ENCODE data around the gene CTPS1.

CTPS1 gene

DNA sequence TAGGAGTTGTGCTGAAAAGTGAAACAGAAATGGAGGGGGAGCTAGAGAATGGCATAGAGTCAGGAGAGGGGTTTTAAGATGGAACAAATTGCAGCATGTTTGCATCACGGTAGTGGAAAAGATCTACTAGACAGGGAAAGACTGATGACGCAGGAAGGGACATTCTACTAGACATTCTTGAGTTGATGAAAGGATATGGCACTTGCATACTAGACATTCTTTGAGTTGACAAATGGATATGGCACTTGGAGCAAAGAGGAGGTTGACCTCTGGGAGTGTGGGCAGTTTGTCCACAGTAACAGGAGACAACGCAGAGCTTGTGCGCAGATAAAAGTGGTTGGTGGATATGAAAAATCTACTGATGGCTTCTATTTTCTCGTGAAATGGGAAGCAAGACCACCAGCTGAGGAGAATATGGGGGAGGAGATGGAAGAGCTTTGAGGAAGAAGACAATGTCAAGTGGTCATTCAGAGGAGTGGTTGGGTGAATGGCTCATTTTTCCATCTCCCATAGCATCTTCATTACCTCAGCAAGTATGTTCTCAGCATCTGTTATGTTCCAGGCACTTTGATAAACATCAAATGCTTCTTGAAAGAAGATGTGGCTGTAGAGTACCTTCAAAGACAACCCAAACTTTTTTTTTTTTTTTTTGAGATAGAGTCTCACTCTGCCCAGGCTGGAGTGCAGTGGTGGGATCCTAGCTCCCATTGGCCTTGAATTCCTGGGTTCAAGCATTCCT, 2.4 kb upstream of the CTPS1 start:
- Histone ChIP-seq H3K36me3 (ENCODE audit: control insufficient read depth, insufficient read depth, low read length) (no peaks in the 10 kb centered on the region), H3K4me1 (ENCODE audit: control insufficient read depth, insufficient read depth, low read length) (peaks cover 17% of the 10 kb centered on the region), H3K9ac (ENCODE audit: low read length) (no peak overlapping the region), H3K27ac (ENCODE audit: low read depth, low read length) (no peak overlapping the region), H3K27me3 (ENCODE audit: control insufficient read depth, insufficient read depth, low read length) (no peaks in the 10 kb centered on the region), H3K4me3 (ENCODE audit: low read length) (no peak overlapping the region)

GRCh38 chr1:40977716-40978115, 1.8 kb upstream of the CTPS1 start:
- Histone ChIP-seq H3K36me3 (ENCODE audit: control insufficient read depth, insufficient read depth, low read length) (no peaks in the 10 kb centered on the region), H3K4me1 (ENCODE audit: control insufficient read depth, insufficient read depth, low read length) (peaks cover 20% of the 10 kb centered on the region), H3K27me3 (ENCODE audit: control insufficient read depth, insufficient read depth, low read length) (no peaks in the 10 kb centered on the region), H3K4me3 (ENCODE audit: low read length) (no peak overlapping the region), H3K9ac (ENCODE audit: low read length) (no peak overlapping the region), H3K27ac (ENCODE audit: low read depth, low read length) (no peak overlapping the region)

DNA sequence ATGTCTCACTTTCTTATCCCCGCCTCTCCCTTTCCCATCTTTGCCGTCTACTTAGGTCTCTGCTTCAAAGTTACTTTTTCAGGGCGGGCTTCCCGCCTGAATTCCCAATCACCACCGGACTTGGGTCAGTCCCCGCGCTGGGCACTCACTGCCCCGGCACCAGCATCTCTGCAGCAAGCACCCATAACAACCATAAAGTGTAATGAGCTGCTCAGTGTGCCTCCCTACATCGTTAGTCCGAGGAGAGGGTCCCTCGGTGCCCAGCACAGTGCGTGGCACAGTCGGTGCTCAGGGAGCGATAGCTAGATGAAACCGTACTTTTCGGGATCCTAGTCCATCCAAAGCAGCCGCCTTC, 633 bp upstream of the CTPS1 start:
- Histone ChIP-seq H3K27me3 (ENCODE audit: control insufficient read depth, insufficient read depth, low read length) (no peaks in the 10 kb centered on the region), H3K4me3 (ENCODE audit: low read length) (peak overlapping the region; percentile 97), H3K9ac (ENCODE audit: low read length) (no peak overlapping the region), H3K36me3 (ENCODE audit: control insufficient read depth, insufficient read depth, low read length) (no peaks in the 10 kb centered on the region), H3K27ac (ENCODE audit: low read depth, low read length) (peak overlapping the region; percentile 98), H3K4me1 (ENCODE audit: control insufficient read depth, insufficient read depth, low read length) (peaks cover 26% of the 10 kb centered on the region)

- Histone ChIP-seq H3K27me3 (ENCODE audit: control insufficient read depth, insufficient read depth, low read length) (no peaks in the 10 kb centered on the region), H3K4me1 (ENCODE audit: control insufficient read depth, insufficient read depth, low read length) (peaks cover 33% of the 10 kb centered on the region), H3K9ac (ENCODE audit: low read length) (no peak overlapping the region), H3K36me3 (ENCODE audit: control insufficient read depth, insufficient read depth, low read length) (no peaks in the 10 kb centered on the region), H3K27ac (ENCODE audit: low read depth, low read length) (peak overlapping the region; percentile 98), H3K4me3 (ENCODE audit: low read length) (peak overlapping the region; percentile 60)
These were observed 564 bp downstream of the CTPS1 start for GRCh38 chr1:40980068-40980452.

GRCh38 chr1:40980453-40981121, 1.1 kb downstream of the CTPS1 start:
- Histone ChIP-seq H3K4me3 (ENCODE audit: low read length) (peak overlapping the region; percentile 60), H3K9ac (ENCODE audit: low read length) (no peak overlapping the region), H3K27me3 (ENCODE audit: control insufficient read depth, insufficient read depth, low read length) (no peaks in the 10 kb centered on the region), H3K4me1 (ENCODE audit: control insufficient read depth, insufficient read depth, low read length) (peaks cover 38% of the 10 kb centered on the region), H3K36me3 (ENCODE audit: control insufficient read depth, insufficient read depth, low read length) (no peaks in the 10 kb centered on the region), H3K27ac (ENCODE audit: low read depth, low read length) (peak overlapping the region; percentile 98)

- Histone ChIP-seq H3K4me3 (ENCODE audit: low read length) (peak overlapping the region; percentile 60), H3K27me3 (ENCODE audit: control insufficient read depth, insufficient read depth, low read length) (no peaks in the 10 kb centered on the region), H3K4me1 (ENCODE audit: control insufficient read depth, insufficient read depth, low read length) (peaks cover 48% of the 10 kb centered on the region), H3K36me3 (ENCODE audit: control insufficient read depth, insufficient read depth, low read length) (no peaks in the 10 kb centered on the region), H3K27ac (ENCODE audit: low read depth, low read length) (peak overlapping the region; percentile 98), H3K9ac (ENCODE audit: low read length) (no peak overlapping the region)
These were observed 2.4 kb downstream of the CTPS1 start for GRCh38 chr1:40981691-40982448.

DNA sequence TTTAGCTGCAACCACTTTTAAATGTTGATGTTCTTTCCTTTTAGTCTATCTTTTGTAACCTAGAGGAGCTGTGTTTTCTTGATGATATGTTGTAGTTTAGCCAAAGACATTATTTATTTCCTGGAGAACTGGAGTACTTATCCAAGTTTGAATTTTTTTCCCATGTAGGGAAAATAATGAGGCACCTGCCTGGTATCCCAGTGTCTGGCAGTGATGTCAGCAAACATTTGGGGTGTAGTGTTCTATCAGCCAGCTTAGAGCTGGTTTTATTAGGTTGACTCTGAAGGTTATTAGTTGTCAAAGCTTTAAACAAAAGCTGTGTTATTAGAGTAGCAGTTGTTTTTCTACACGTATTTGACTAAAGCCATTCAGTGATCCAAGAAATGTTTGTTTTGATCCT, 3.2 kb downstream of the CTPS1 start:
- Histone ChIP-seq H3K36me3 (ENCODE audit: control insufficient read depth, insufficient read depth, low read length) (no peaks in the 10 kb centered on the region), H3K9ac (ENCODE audit: low read length) (no peak overlapping the region), H3K27me3 (ENCODE audit: control insufficient read depth, insufficient read depth, low read length) (no peaks in the 10 kb centered on the region), H3K27ac (ENCODE audit: low read depth, low read length) (peak overlapping the region; percentile 98), H3K4me1 (ENCODE audit: control insufficient read depth, insufficient read depth, low read length) (peaks cover 54% of the 10 kb centered on the region), H3K4me3 (ENCODE audit: low read length) (no peak overlapping the region)

GRCh38 chr1:40983286-40983685, 3.8 kb downstream of the CTPS1 start:
- Histone ChIP-seq H3K27ac (ENCODE audit: low read depth, low read length) (peak overlapping the region; percentile 98), H3K4me3 (ENCODE audit: low read length) (no peak overlapping the region), H3K27me3 (ENCODE audit: control insufficient read depth, insufficient read depth, low read length) (no peaks in the 10 kb centered on the region), H3K4me1 (ENCODE audit: control insufficient read depth, insufficient read depth, low read length) (peaks cover 54% of the 10 kb centered on the region), H3K36me3 (ENCODE audit: control insufficient read depth, insufficient read depth, low read length) (peaks cover under 1% of the 10 kb centered on the region), H3K9ac (ENCODE audit: low read length) (no peak overlapping the region)

DNA sequence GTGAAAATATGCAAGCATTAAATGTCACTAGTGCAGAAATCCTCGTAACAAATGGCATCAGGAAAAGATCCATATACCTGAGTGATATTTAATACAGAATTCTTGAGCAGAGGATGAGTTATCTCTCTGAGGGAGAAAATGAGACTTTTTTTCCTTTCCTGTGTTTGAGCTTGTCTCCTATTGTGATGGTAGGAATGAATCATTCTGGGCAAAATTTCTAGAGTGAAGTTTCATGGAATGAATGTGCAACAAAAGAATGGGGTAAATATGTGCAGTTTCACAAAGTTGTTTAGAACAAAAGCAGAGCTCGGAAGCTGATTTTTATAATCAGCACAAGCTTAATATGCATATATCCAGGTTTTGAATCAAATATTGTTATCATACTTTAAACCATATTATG, 4.6 kb downstream of the CTPS1 start:
- H3K36me3 ChIP-seq (ENCODE audit: control insufficient read depth, insufficient read depth, low read length): peaks cover 3% of the 10 kb centered on the region
- H3K4me1 ChIP-seq (ENCODE audit: control insufficient read depth, insufficient read depth, low read length): peaks cover 52% of the 10 kb centered on the region
- no peak overlapping the region for H3K9ac ChIP-seq (ENCODE audit: low read length)
- no peak overlapping the region for H3K4me3 ChIP-seq (ENCODE audit: low read length)
- no peaks in the 10 kb centered on the region for H3K27me3 ChIP-seq (ENCODE audit: control insufficient read depth, insufficient read depth, low read length)
- peak overlapping the region; percentile 98 for H3K27ac ChIP-seq (ENCODE audit: low read depth, low read length)

GRCh38 chr1:40984531-40984930, 5.0 kb downstream of the CTPS1 start:
- Histone ChIP-seq H3K27me3 (ENCODE audit: control insufficient read depth, insufficient read depth, low read length) (no peaks in the 10 kb centered on the region), H3K4me1 (ENCODE audit: control insufficient read depth, insufficient read depth, low read length) (peaks cover 52% of the 10 kb centered on the region), H3K9ac (ENCODE audit: low read length) (no peak overlapping the region), H3K27ac (ENCODE audit: low read depth, low read length) (peak overlapping the region; percentile 24), H3K4me3 (ENCODE audit: low read length) (no peak overlapping the region), H3K36me3 (ENCODE audit: control insufficient read depth, insufficient read depth, low read length) (peaks cover 3% of the 10 kb centered on the region)

- Histone ChIP-seq H3K4me1 (ENCODE audit: control insufficient read depth, insufficient read depth, low read length) (peaks cover 52% of the 10 kb centered on the region), H3K27ac (ENCODE audit: low read depth, low read length) (peak overlapping the region; percentile 24), H3K4me3 (ENCODE audit: low read length) (no peak overlapping the region), H3K36me3 (ENCODE audit: control insufficient read depth, insufficient read depth, low read length) (peaks cover 3% of the 10 kb centered on the region), H3K9ac (ENCODE audit: low read length) (no peak overlapping the region), H3K27me3 (ENCODE audit: control insufficient read depth, insufficient read depth, low read length) (no peaks in the 10 kb centered on the region)
These were observed 5.7 kb downstream of the CTPS1 start for GRCh38 chr1:40985161-40985560.

- H3K9ac ChIP-seq (ENCODE audit: low read length): no peak overlapping the region
- no peaks in the 10 kb centered on the region for H3K27me3 ChIP-seq (ENCODE audit: control insufficient read depth, insufficient read depth, low read length)
- peaks cover 47% of the 10 kb centered on the region for H3K4me1 ChIP-seq (ENCODE audit: control insufficient read depth, insufficient read depth, low read length)
- peaks cover 3% of the 10 kb centered on the region for H3K36me3 ChIP-seq (ENCODE audit: control insufficient read depth, insufficient read depth, low read length)
- peak overlapping the region; percentile 30 for H3K27ac ChIP-seq (ENCODE audit: low read depth, low read length)
- no peak overlapping the region for H3K4me3 ChIP-seq (ENCODE audit: low read length)
These were observed 6.4 kb downstream of the CTPS1 start for GRCh38 chr1:40985875-40986274.

Measured in rectal smooth muscle tissue (tissue), 1 donor.